Colonic mucosa (tissue), 4 donors: Measurements from ENCODE around the gene CAV1. TPM values are rescaled to one million over a fixed set of nuclear protein-coding genes. Genes with fewer than 3 reads are reported as not detected.

Source experiments
- DNase-seq: peaks from one replicate; pipeline ENCODE4 v3.0.0-alpha.2; 2020
- H3K27ac ChIP-seq: fragments of 200-600 bp; one replicate; pipeline ENCODE4 v1.8.0; 2021
- H3K27me3 ChIP-seq: fragments of 200-600 bp; one replicate; pipeline ENCODE4 v1.8.0; 2021
- H3K36me3 ChIP-seq: fragments of 200-600 bp; one replicate; pipeline ENCODE4 v1.8.0; 2021
- H3K4me1 ChIP-seq: fragments of 200-600 bp; one replicate; pipeline ENCODE4 v1.8.0; 2021; ENCODE audit warnings: mild to moderate bottlenecking
- H3K4me3 ChIP-seq: fragments of 200-600 bp; one replicate; pipeline ENCODE4 v1.8.0; 2021
- H3K9ac ChIP-seq, 2 donors: one replicate each; pipeline ENCODE4 v1.7.0; 2013; ENCODE audit warnings: control low read depth in 2 of 2, low read depth in 2 of 2, low read length in 2 of 2
- H3K9me3 ChIP-seq: fragments of 200-600 bp; one replicate; pipeline ENCODE4 v1.8.0; 2021
- intact Hi-C: fragments of 100-400 bp; cut with DNase I; formaldehyde crosslinking; loops from one replicate; pipeline ENCODE4 v1.14.1; 2022
- total RNA-seq, 2 donors: library from RNA; stranded (reverse); fragmentation: NEBNext Ultra II Directional in 1 of 2; extraction: Animal tissue kit (Norgen Biotek cat#: 25700) in 1 of 2; gene quantifications; one replicate each; pipeline ENCODE4 v1.2.1, GENCODE V29; 2021
- TF ChIP-seq, protein P1 (sequence below): fragments of 200-600 bp; IDR thresholded peaks from one replicate; pipeline ENCODE4 v1.8.0; 2022; ENCODE audit warnings: antibody characterized with exemption, mild to moderate bottlenecking
- donor health status: healthy.
- donor health status: DM: no; HTN: no; CAD: no.
- donor health status: DM: no; HTN: no; CAD: no.

The CAV1 gene
- total RNA-seq, 2 donors from 2014 or later: 16.1 to 87.0 TPM

DNA sequence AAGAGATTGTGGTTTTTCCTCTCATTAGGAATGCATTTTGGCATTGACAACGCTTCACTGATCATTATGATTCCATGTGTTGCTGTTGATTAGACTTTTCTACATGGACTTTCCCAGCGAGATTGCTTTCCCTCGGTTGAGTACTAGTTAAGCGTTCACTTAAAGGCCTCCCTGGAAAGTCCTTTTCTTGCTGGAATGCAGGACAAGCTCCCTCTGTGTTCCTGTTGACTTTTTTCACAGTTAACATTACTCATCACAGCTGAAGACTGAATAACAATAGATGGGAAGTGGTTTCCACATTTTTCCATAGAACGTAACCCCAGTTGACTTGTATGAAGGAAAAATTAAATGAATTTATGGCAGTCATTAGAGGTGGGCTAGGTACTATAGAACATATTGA lies 2.6 kb upstream of the CAV1 start:
- Histone ChIP-seq H3K9me3 (no peaks in the 10 kb centered on the region), H3K4me3 (no peak overlapping the region), H3K4me1 (peaks cover 9% of the 10 kb centered on the region), H3K27me3 (peaks cover 23% of the 10 kb centered on the region), H3K9ac (no peak overlapping the region), H3K36me3 (no peaks in the 10 kb centered on the region), H3K27ac (no peak overlapping the region)
- TF ChIP-seq, protein P1, sequence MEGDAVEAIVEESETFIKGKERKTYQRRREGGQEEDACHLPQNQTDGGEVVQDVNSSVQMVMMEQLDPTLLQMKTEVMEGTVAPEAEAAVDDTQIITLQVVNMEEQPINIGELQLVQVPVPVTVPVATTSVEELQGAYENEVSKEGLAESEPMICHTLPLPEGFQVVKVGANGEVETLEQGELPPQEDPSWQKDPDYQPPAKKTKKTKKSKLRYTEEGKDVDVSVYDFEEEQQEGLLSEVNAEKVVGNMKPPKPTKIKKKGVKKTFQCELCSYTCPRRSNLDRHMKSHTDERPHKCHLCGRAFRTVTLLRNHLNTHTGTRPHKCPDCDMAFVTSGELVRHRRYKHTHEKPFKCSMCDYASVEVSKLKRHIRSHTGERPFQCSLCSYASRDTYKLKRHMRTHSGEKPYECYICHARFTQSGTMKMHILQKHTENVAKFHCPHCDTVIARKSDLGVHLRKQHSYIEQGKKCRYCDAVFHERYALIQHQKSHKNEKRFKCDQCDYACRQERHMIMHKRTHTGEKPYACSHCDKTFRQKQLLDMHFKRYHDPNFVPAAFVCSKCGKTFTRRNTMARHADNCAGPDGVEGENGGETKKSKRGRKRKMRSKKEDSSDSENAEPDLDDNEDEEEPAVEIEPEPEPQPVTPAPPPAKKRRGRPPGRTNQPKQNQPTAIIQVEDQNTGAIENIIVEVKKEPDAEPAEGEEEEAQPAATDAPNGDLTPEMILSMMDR: no peak
- DNase-seq: no peak
- intact Hi-C loops: no loop called here

DNA sequence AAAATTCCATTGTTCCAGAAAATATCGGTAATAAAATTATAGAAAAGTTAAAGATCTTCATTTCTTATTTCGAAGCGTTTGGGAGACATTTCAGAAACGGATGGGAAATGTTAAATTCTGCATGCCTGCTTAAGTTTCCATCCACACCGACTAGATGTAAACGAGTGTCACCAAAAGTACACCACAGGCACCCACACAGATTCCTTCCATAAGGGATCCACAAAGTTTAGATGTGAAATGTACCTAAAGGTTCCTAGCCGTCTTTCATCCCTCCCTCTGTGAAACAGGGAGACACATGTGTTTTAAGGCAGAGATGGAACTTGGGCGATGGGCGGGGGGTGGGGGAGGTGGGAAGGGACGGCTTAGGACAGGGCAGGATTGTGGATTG lies 621 bp upstream of the CAV1 start:
- peak overlapping the region; percentile 68 for H3K27ac ChIP-seq
- no peaks in the 10 kb centered on the region for H3K9me3 ChIP-seq
- peak overlapping the region in 1 of 2 donors; percentile 74 for H3K9ac ChIP-seq
- intact Hi-C loops: no loop called here
- TF ChIP-seq, protein P1: no peak
- no peaks in the 10 kb centered on the region for H3K36me3 ChIP-seq
- H3K4me3 ChIP-seq: peak overlapping the region; percentile 51
- peaks cover 23% of the 10 kb centered on the region for H3K27me3 ChIP-seq
- H3K4me1 ChIP-seq: peaks cover 9% of the 10 kb centered on the region
- DNase-seq: no peak

DNA sequence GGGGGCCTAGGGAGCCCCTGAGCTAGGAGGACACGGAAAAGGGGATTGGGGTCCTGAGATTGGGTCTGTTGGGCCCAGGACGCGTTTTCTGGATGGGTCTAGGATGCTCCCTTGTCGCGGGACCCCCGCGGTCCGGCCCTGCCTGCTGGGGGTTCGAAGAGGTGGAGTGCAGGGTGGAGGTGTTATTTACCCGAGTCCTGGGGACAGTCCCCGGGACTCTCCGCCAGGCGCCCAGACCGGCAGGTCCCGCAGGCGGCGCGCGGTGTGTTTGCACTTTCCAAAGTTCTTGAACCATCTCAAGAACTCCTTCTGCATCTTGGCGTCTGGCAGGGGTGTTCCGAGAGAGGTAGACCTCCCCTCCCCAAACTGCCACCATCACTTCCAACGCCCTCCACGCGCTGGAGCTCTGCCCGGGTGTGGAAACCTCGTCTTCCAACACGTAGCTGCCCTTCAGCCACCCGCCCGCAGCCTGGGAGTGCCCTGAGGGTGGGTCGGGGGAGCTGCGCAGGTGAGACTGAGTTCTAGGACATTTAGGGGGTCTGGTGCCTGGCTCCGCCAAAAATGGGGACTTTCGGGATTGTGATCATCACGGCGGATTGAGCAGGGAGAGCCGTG lies 569 bp downstream of the CAV1 start:
- no peaks in the 10 kb centered on the region for H3K36me3 ChIP-seq
- peak overlapping the region; percentile 74 to 81 for H3K9ac ChIP-seq
- H3K27ac ChIP-seq: peak overlapping the region; percentile 68
- H3K4me1 ChIP-seq: peaks cover 9% of the 10 kb centered on the region
- peak; percentile 44 for DNase-seq
- TF ChIP-seq, protein P1: no peak
- H3K27me3 ChIP-seq: peaks cover 23% of the 10 kb centered on the region
- H3K9me3 ChIP-seq: no peaks in the 10 kb centered on the region
- H3K4me3 ChIP-seq: peak overlapping the region; percentile 51
- intact Hi-C loops: loop anchor here (5.0 kb wide), 2 partner anchors 88 to 263 kb away; no protein-coding TSS in a partner anchor

DNA sequence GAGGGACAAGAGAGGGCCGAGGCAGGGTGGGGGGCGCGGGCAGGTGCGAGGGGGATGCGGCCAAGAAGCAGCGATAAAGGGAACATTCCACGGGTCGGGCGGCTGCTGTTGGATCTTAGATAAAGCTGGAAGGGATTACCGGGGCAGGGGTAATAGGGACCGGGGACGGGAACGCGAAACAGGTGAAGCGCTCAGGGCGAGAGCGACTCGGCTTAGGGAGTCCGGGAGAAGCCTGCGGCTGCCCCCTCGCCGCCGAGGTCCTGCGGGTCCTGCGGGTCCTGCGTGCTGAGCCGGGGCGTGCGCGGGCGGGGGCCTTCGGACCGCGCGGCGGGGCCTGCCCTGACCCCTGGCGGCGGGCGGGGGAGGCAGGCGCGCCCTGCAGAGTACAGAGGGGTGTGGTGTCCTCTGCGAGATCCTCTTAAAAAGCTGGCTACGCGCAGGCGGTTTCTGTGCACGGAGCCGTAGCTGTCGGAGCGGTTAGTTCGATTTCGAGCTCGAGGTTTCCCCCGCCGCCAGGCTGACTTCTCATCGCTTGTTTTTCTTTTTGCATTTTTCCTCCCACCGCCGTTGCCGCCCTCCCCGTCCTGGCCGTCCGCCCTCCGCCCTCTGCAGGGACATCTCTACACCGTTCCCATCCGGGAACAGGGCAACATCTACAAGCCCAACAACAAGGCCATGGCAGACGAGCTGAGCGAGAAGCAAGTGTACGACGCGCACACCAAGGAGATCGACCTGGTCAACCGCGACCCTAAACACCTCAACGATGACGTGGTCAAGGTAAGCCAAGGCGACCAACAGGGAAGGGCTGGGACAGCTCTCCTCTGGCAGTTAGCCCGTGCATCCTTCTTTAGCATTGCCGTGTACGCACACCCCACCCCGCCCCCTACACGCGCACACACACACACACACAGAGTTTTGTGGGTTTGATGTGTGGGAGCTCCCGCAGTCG lies 1.4 kb downstream of the CAV1 start:
- H3K27ac ChIP-seq: peak overlapping the region; percentile 68
- peak; percentile 76 for DNase-seq
- peak overlapping the region; percentile 51 for H3K4me3 ChIP-seq
- H3K36me3 ChIP-seq: no peaks in the 10 kb centered on the region
- TF ChIP-seq, protein P1: peak; percentile 81
- peaks cover 23% of the 10 kb centered on the region for H3K27me3 ChIP-seq
- intact Hi-C loops: loop anchor here (5.0 kb wide), 2 partner anchors 89 to 264 kb away; no protein-coding TSS in a partner anchor
- no peaks in the 10 kb centered on the region for H3K9me3 ChIP-seq
- H3K9ac ChIP-seq: peak overlapping the region; percentile 74 to 81
- peaks cover 9% of the 10 kb centered on the region for H3K4me1 ChIP-seq

DNA sequence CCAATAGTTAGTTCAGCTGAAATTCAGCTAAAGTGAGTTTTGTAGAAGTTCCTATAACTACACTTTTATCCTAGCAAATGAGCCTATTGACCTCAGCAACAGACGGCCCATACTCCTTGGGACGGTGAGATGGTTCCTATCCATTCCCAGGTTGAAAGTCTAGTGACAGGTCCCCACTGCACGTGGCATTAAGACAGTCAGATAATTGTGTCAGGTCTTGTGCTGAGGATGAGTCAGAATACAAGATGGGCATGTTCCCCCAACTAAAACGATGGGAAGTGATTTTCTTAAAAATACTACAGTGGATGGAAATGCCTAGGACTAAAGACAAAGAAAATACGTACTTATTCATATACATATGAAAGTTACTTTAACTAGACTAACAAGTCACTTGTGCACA lies 2.1 kb downstream of the CAV1 start:
- peak overlapping the region; percentile 51 for H3K4me3 ChIP-seq
- H3K27ac ChIP-seq: peak overlapping the region; percentile 68
- H3K27me3 ChIP-seq: peaks cover 23% of the 10 kb centered on the region
- TF ChIP-seq, protein P1: no peak
- intact Hi-C loops: loop anchor here (5.0 kb wide), 2 partner anchors 90 to 265 kb away; no protein-coding TSS in a partner anchor
- no peaks in the 10 kb centered on the region for H3K9me3 ChIP-seq
- peaks cover 9% of the 10 kb centered on the region for H3K4me1 ChIP-seq
- peak overlapping the region in 1 of 2 donors; percentile 81 for H3K9ac ChIP-seq
- DNase-seq: no peak
- H3K36me3 ChIP-seq: no peaks in the 10 kb centered on the region
